GM21423 (cell line): ENCODE data around the gene SPG11.
"Not testable (repeated sequence)": the region's sequence is repeated elsewhere in the genome, so short reads cannot be mapped to it uniquely, and the experiment has no call there.

Experiments
- ATAC-seq: cut with Tn5 transposase; IDR thresholded peaks from one replicate; pipeline ENCODE4 v1.9.1; 2021; ENCODE audit warnings: mild to moderate bottlenecking, moderate library complexity; ENCODE audit not compliant: unreplicated experiment

SPG11 gene

GRCh38 chr15:44532689-44533088, 130.8 kb downstream of the SPG11 start:
- no peak for ATAC-seq

- ATAC-seq = not testable (repeated sequence)
Observed at GRCh38 chr15:44532275-44532674, 131.2 kb downstream of the SPG11 start.

GRCh38 chr15:44530653-44531052, 132.8 kb downstream of the SPG11 start:
- ATAC-seq = no peak

GRCh38 chr15:44529864-44530604, 133.4 kb downstream of the SPG11 start:
- no peak for ATAC-seq

GRCh38 chr15:44527241-44527640, 136.2 kb downstream of the SPG11 start:
- no peak for ATAC-seq

DNA sequence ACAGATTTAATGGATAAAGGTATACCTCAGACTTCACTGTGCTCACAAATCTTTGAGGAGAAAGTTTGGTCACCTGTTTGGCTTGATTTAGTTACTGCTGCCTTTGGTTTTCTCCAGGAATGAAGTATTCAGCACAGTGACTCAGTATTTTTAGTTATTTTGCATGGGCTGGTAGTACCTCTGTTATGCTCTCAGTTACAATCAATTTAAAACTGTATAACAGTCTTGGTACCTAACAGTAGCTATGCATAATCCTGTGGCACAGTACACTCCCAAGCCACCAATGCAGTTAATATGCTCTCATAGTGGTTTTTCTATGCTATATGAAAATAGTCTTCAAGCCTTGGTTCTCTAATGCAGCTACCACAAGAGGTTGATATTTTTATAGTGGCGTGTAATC, 138.4 kb downstream of the SPG11 start:
- ATAC-seq = no peak

DNA sequence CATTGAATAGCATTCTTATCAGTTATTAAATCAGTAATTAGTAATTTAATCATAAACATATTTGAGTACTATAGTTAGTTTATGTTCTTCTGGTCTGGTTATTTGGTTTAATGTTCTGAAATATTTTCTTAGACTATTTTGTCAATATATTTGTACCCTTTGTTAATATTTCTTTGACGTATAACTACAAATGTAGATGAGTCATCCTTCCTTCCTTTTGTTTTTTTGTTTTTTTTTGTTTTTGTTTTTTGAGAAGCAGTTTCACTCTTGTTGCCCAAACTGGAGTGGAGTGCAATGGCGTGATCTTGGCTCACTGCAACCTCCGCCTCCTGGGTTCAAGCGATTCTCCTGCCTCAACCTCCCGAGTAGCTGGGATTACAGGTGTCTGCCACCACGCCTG, 143.9 kb downstream of the SPG11 start:
- ATAC-seq = no peak

GRCh38 chr15:44516436-44516835, 147.0 kb downstream of the SPG11 start:
- no peak for ATAC-seq
